Kidney (tissue), 14 donors: Measurements from ENCODE around the gene COL23A1. TPM values are rescaled to one million over a fixed set of nuclear protein-coding genes. Genes with fewer than 3 reads are reported as not detected.
A peak's percentile ranks its signal among the peaks of the same experiment; 100 is the strongest.

Experiments used
- DNase-seq, 5 donors: peaks; one replicate each; pipeline ENCODE4 v3.0.0-alpha.2; 2013 to 2020
- FAIRE-seq: peaks from 2 replicates; lab custom pipeline; 2012; peaks lifted over from hg19 to GRCh38; lab: Jason Lieb, UNC
- H3K27ac ChIP-seq, 2 donors: one replicate each; pipeline ENCODE4 v1.7.0; 2013; ENCODE audit warnings: low read depth in 2 of 2, low read length in 2 of 2, inconsistent platforms in 1 of 2
- H3K27me3 ChIP-seq: one replicate; pipeline ENCODE4 v1.7.1; 2013; ENCODE audit warnings: low read length, inconsistent platforms; ENCODE audit not compliant: control insufficient read depth, insufficient read depth
- H3K36me3 ChIP-seq, 3 donors: one replicate each; pipeline versions ENCODE4 v1.7.0 to v1.7.1; 2013; ENCODE audit warnings: low read length in 3 of 3, control low read depth in 1 of 3, inconsistent platforms in 1 of 3; ENCODE audit not compliant: insufficient read depth in 3 of 3, control insufficient read depth in 2 of 3
- H3K4me1 ChIP-seq, 3 donors: one replicate each; pipeline versions ENCODE4 v1.7.0 to v1.7.1; 2013; ENCODE audit warnings: low read length in 3 of 3, inconsistent platforms in 1 of 3, low read depth in 1 of 3; ENCODE audit not compliant: control insufficient read depth in 2 of 3, insufficient read depth in 2 of 3
- H3K4me3 ChIP-seq, 3 donors: one replicate each; pipeline versions ENCODE4 v1.7.0 to v1.8.1; 2013; ENCODE audit warnings: low read length in 3 of 3, control low read depth in 1 of 3, inconsistent platforms in 1 of 3
- H3K9ac ChIP-seq, 3 donors: one replicate each; pipeline versions ENCODE4 v1.7.0 to v1.7.1; 2013; ENCODE audit warnings: low read length in 3 of 3, control low read depth in 1 of 3, inconsistent platforms in 1 of 3
- H3K9me3 ChIP-seq, 3 donors: one replicate each; pipeline versions ENCODE4 v1.7.0 to v1.7.1; 2013; ENCODE audit warnings: low read length in 3 of 3, control low read depth in 1 of 3, inconsistent platforms in 1 of 3; ENCODE audit not compliant: control insufficient read depth in 2 of 3, insufficient read depth in 1 of 3
- CTCF ChIP-seq: IDR thresholded peaks from 3 replicates; pipeline ENCODE4 v1.5.1; 2012; ENCODE audit warnings: mild to moderate bottlenecking, moderate library complexity, borderline replicate concordance; ENCODE audit not compliant: insufficient read depth; ENCODE audit errors: extremely low read depth
- intact Hi-C: fragments of 100-400 bp; cut with DNase I; formaldehyde crosslinking; loops from one replicate; pipeline ENCODE4 v1.11.1; 2022
- polyA plus RNA-seq: library from polyadenylated mRNA; stranded (reverse); fragments of 350-450 nt; fragmentation: Illumina TruSeq; extraction: RNeasy Lipid Tissue Mini Kit (QIAGEN cat#74804); gene quantifications from one replicate; pipeline ENCODE4 v1.2.3, GENCODE V29; 2014; ENCODE audit warnings: low read depth, low replicate concordance; ENCODE audit not compliant: insufficient read depth
- total RNA-seq: library from RNA; stranded (reverse); fragmentation: NEBNext Ultra II Directional; extraction: Animal tissue kit (Norgen Biotek cat#: 25700); gene quantifications from one replicate; pipeline ENCODE4 v1.2.1, GENCODE V29; 2021
- donor health status: control.
- donor health status: control.
- donor health status: control.
- donor health status: control.
- donor health status: control.
- donor health status: DM: yes; HTN: yes; CAD: no.
- donor health status: Normal renal cell carcinoma (clear cell type).

COL23A1 gene
- total and polyA plus RNA-seq, 2 donors from 2014 or later: 4.1 to 8.7 TPM

- Histone ChIP-seq H3K36me3 (no peaks in the 10 kb centered on the region), H3K27me3 (no peaks in the 10 kb centered on the region), H3K4me3 (no peak overlapping the region), H3K9me3 (no peaks in the 10 kb centered on the region), H3K9ac (no peak overlapping the region), H3K27ac (peak overlapping the region in 1 of 2 donors; percentile 9), H3K4me1 (peaks cover 0 to 34% (median 6%) of the 10 kb centered on the region in 3 donors)
- TF ChIP-seq CTCF: no peak
- DNase-seq (peak in 1 of 5 donors; percentile 33), FAIRE-seq (no peak)
- intact Hi-C loops: no loop called here
Observed at GRCh38 chr5:178238313-178238635, 351.9 kb downstream of the COL23A1 start.

GRCh38 chr5:178237431-178238312 lies 352.5 kb downstream of the COL23A1 start:
- Histone ChIP-seq H3K4me3 (no peak overlapping the region), H3K4me1 (peaks cover 0 to 34% (median 6%) of the 10 kb centered on the region in 3 donors), H3K27ac (no peak overlapping the region), H3K9me3 (no peaks in the 10 kb centered on the region), H3K36me3 (no peaks in the 10 kb centered on the region), H3K27me3 (no peaks in the 10 kb centered on the region), H3K9ac (no peak overlapping the region)
- intact Hi-C loops: no loop called here
- no peak for TF ChIP-seq CTCF
- FAIRE-seq (no peak), DNase-seq (peak in 1 of 5 donors; percentile 74)

GRCh38 chr5:178236679-178237078 lies 353.5 kb downstream of the COL23A1 start:
- Histone ChIP-seq H3K9ac (no peak overlapping the region), H3K36me3 (no peaks in the 10 kb centered on the region), H3K4me1 (peaks cover 0 to 35% (median 6%) of the 10 kb centered on the region in 3 donors), H3K9me3 (no peaks in the 10 kb centered on the region), H3K27me3 (no peaks in the 10 kb centered on the region), H3K4me3 (no peak overlapping the region), H3K27ac (peak overlapping the region in 1 of 2 donors; percentile 7)
- DNase-seq (peak in 3 of 5 donors; percentile 24 to 63 (median 59)), FAIRE-seq (no peak)
- TF ChIP-seq CTCF: no peak
- intact Hi-C loops: no loop called here
